PC-9 (cell line): ENCODE measurements around the gene ALKBH2.

Source experiments
- EZH2 ChIP-seq: fragments of 200-600 bp; sonication (generic); IDR thresholded peaks from 2 replicates; pipeline ENCODE4 v1.8.0; 2017; ENCODE audit warnings: antibody characterized with exemption, low read depth
- TF ChIP-seq, protein P1 (sequence below): fragments of 200-600 bp; sonication (generic); conservative IDR thresholded peaks from 2 replicates; pipeline ENCODE4 v1.6.1; 2017; ENCODE audit warnings: mixed run types, antibody characterized with exemption, mild to moderate bottlenecking, moderate library complexity

- TF ChIP-seq, protein P1, sequence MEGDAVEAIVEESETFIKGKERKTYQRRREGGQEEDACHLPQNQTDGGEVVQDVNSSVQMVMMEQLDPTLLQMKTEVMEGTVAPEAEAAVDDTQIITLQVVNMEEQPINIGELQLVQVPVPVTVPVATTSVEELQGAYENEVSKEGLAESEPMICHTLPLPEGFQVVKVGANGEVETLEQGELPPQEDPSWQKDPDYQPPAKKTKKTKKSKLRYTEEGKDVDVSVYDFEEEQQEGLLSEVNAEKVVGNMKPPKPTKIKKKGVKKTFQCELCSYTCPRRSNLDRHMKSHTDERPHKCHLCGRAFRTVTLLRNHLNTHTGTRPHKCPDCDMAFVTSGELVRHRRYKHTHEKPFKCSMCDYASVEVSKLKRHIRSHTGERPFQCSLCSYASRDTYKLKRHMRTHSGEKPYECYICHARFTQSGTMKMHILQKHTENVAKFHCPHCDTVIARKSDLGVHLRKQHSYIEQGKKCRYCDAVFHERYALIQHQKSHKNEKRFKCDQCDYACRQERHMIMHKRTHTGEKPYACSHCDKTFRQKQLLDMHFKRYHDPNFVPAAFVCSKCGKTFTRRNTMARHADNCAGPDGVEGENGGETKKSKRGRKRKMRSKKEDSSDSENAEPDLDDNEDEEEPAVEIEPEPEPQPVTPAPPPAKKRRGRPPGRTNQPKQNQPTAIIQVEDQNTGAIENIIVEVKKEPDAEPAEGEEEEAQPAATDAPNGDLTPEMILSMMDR = no peak
- no peak for TF ChIP-seq EZH2
Measured at GRCh38 chr12:109064143-109064542, 29.1 kb downstream of the ALKBH2 start.
